ENCODE results near the gene DLG5.

GRCh38 chr10:77960829-77961329, 34.3 kb upstream of the DLG5 start:
- no peak for TF ChIP-seq NR2C2 (IDR thresholded peaks at IDR 0.05; ENCODE audit: borderline replicate concordance, control insufficient read depth, insufficient read length, low read depth)
- no peak for TF ChIP-seq POLR2A (IDR thresholded peaks at IDR 0.05; ENCODE audit: low read depth, low read length)
- no peak for TF ChIP-seq CTCF (IDR thresholded peaks at IDR 0.05 in 2 of 3, conservative IDR thresholded peaks at IDR 0.05 in 1 of 3; ENCODE audit: control insufficient read depth in 2 of 3, extremely low read depth in 1 of 3, insufficient read depth in 1 of 3, low read depth in 3 of 3, low read length in 3 of 3)
